Panc1 (cell line): ENCODE measurements around the gene RASA4B. TPM values are rescaled to one million over a fixed set of nuclear protein-coding genes. Genes with fewer than 3 reads are reported as not detected.
"Not testable (repeated sequence)": the region's sequence is repeated elsewhere in the genome, so short reads cannot be mapped to it uniquely, and the experiment has no call there.

ENCODE experiments used
- ATAC-seq: fragments of 200-7000 bp; cut with Tn5 transposase; 2 replicates; pipeline ENCODE4 v1.9.1; 2020; ENCODE audit warnings: mild to moderate bottlenecking, moderate library complexity
- BruUV-seq: library from RNA; stranded (reverse); fragments of 400-500 nt; replicated peaks from 2 replicates; lab custom pipeline; 2021; lab: Mats Ljungman, UMichigan
- CTCF ChIA-PET: fragments of 300-600 bp; sonication (Branson Sonifier 250); formaldehyde crosslinking; loops from one replicate; lab custom pipeline; 2022; ENCODE audit warnings: antibody characterized with exemption; lab: Charles Lee
- POLR2A ChIA-PET: fragments of 300-600 bp; sonication (Branson Sonifier 250); formaldehyde crosslinking; loops from one replicate; lab custom pipeline; 2022; ENCODE audit warnings: antibody characterized with exemption; lab: Charles Lee
- DNase-seq: peaks from one replicate; pipeline ENCODE4 v3.0.0-alpha.2; 2010; ENCODE audit warnings: low read depth, low spot score
- H3K27ac ChIP-seq: 2 replicates; pipeline ENCODE4 v1.5.1; 2011; ENCODE audit warnings: mild to moderate bottlenecking, low read length, inconsistent platforms
- H3K27me3 ChIP-seq: fragments of 200-500 bp; sonication (Bioruptor generic); 2 replicates; pipeline ENCODE4 v1.6.0; 2014; ENCODE audit warnings: low read length, inconsistent platforms; ENCODE audit not compliant: control insufficient read depth, insufficient read depth
- H3K36me3 ChIP-seq: fragments of 200-500 bp; sonication (Bioruptor generic); 2 replicates; pipeline ENCODE4 v1.5.1; 2014; ENCODE audit warnings: inconsistent platforms, mild to moderate bottlenecking, low read length, moderate library complexity; ENCODE audit not compliant: control insufficient read depth, insufficient read depth
- H3K4me1 ChIP-seq: 2 replicates; pipeline ENCODE4 v1.5.1; 2011; ENCODE audit warnings: inconsistent platforms, mild to moderate bottlenecking, low read length, moderate library complexity; ENCODE audit not compliant: control insufficient read depth, insufficient read depth
- H3K4me3 ChIP-seq, 2 experiments: 2 replicates each; pipeline ENCODE4 v1.5.1; 2011 to 2012; ENCODE audit warnings: low read depth in 2 of 2, low read length in 2 of 2, mild to moderate bottlenecking in 2 of 2, inconsistent platforms in 1 of 2, moderate library complexity in 1 of 2
- H3K9me3 ChIP-seq: fragments of 200-500 bp; sonication (Bioruptor generic); 2 replicates; pipeline ENCODE4 v1.5.1; 2014; ENCODE audit warnings: low read depth, mild to moderate bottlenecking, inconsistent platforms, low read length, moderate library complexity; ENCODE audit not compliant: control insufficient read depth, insufficient read depth
- in situ Hi-C: cut with HindIII; loops from 2 replicates; pipeline ENCODE4 v1.10.0; 2016; ENCODE audit warnings: low sequenced_read_pairs, low pct_unique_long_range_greater_than_20kb
- intact Hi-C: fragments of 100-400 bp; cut with micrococcal nuclease; formaldehyde crosslinking; loops from one replicate; pipeline ENCODE4 v1.10.0; 2022; ENCODE audit not compliant: unreplicated experiment
- total RNA-seq: library from RNA; stranded (reverse); gene quantifications from one replicate; pipeline ENCODE4 v1.2.1, GENCODE V29; 2021; ENCODE audit not compliant: unreplicated experiment
- TF ChIP-seq, protein P1 (sequence below): fragments of 450-650 bp; IDR thresholded peaks from 2 replicates; pipeline ENCODE4 v1.5.1; 2017; ENCODE audit warnings: mild to moderate bottlenecking

Gene RASA4B
- total RNA-seq, 1 experiment from 2014 or later = 1.2 TPM

GRCh38 chr7:102479982-102480637 is 37.5 kb downstream of the RASA4B start:
- in situ Hi-C loops, ATAC-seq, DNase-seq, H3K27me3 ChIP-seq, intact Hi-C loops, H3K9me3 ChIP-seq, H3K36me3 ChIP-seq, POLR2A ChIA-PET, H3K27ac ChIP-seq, H3K4me1 ChIP-seq, BruUV-seq, H3K4me3 ChIP-seq: not testable (repeated sequence)
- CTCF ChIA-PET = interaction anchor here (0.7 kb wide), 1 partner anchor 192 kb away, joined by 3 read pairs; no protein-coding TSS in a partner anchor
- TF ChIP-seq, protein P1, sequence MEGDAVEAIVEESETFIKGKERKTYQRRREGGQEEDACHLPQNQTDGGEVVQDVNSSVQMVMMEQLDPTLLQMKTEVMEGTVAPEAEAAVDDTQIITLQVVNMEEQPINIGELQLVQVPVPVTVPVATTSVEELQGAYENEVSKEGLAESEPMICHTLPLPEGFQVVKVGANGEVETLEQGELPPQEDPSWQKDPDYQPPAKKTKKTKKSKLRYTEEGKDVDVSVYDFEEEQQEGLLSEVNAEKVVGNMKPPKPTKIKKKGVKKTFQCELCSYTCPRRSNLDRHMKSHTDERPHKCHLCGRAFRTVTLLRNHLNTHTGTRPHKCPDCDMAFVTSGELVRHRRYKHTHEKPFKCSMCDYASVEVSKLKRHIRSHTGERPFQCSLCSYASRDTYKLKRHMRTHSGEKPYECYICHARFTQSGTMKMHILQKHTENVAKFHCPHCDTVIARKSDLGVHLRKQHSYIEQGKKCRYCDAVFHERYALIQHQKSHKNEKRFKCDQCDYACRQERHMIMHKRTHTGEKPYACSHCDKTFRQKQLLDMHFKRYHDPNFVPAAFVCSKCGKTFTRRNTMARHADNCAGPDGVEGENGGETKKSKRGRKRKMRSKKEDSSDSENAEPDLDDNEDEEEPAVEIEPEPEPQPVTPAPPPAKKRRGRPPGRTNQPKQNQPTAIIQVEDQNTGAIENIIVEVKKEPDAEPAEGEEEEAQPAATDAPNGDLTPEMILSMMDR = peak; percentile 86

- H3K36me3 ChIP-seq, BruUV-seq, in situ Hi-C loops, POLR2A ChIA-PET, H3K4me1 ChIP-seq, H3K27me3 ChIP-seq, DNase-seq, intact Hi-C loops, H3K9me3 ChIP-seq, H3K27ac ChIP-seq: not testable (repeated sequence)
- ATAC-seq = peak; percentile 51
- CTCF ChIA-PET = interaction anchor here (0.5 kb wide), 1 partner anchor 84 kb away, joined by 6 read pairs; no protein-coding TSS in a partner anchor
- H3K4me3 ChIP-seq = peak overlapping the region in 1 of 2 experiments; percentile 39; a peak in 2 of 4 replicates
Measured at GRCh38 chr7:102479209-102479584, 38.4 kb downstream of the RASA4B start.

DNA sequence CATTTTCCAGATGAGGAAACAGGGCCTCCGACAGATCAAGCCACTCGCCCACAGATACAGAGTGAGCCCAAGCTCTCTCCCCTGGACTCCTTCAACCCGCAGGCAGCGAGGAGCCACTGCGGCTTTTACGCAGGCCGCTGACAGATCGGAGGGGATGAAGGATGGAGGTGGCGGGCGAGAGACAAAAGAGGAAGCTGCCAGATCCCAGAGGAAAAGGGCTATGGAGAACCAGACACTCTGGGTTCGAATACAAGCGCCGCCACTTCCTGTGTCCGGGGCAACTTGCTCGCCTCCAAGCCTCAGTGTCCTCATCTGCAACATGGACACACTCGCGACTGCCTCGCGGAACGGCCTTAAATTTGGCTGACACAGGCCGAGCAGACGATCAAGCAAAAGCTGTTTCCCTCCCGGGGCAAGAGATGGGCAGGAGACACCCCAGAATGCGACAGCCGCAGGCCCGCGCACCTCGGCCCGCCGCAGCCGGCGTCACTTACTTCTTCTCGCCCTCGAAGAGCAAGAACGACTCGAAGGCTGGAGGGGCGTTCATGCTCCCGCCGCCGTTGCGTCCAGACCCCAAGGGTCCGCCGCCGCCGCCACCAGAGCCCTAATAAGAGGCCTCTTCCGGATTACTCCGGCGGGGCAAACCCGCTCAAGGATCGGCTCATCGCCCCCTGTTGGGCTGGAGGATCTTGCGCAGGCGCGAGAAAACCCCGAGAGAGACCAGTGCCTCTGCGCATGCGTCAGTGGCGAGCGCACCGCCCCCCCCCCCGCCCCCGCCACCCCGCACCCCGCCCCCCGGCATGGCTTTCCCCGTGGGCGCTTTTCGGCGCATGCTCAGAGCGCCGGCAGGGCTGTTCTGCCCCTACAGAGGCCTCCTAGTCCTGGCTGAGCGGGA is 39.0 kb downstream of the RASA4B start, which contains the start of gene POLR2J:
Gene POLR2J (minus strand): TSS at position 609 of the 895 bp plus-strand sequence. CDS start 62 bp downstream, at position 547.
- BruUV-seq = TSS peak; percentile 89
- H3K27ac ChIP-seq, DNase-seq, H3K27me3 ChIP-seq, CTCF ChIA-PET, POLR2A ChIA-PET, in situ Hi-C loops, intact Hi-C loops, H3K9me3 ChIP-seq, H3K36me3 ChIP-seq, H3K4me1 ChIP-seq: not testable (repeated sequence)
- peak within 1 kb of the TSS; percentile 29 to 39 for H3K4me3 ChIP-seq
- ATAC-seq = peak; percentile 91

- H3K4me1 ChIP-seq, CTCF ChIA-PET, ATAC-seq, H3K9me3 ChIP-seq, intact Hi-C loops, DNase-seq, H3K36me3 ChIP-seq, in situ Hi-C loops, H3K27ac ChIP-seq, POLR2A ChIA-PET, H3K27me3 ChIP-seq, H3K4me3 ChIP-seq: not testable (repeated sequence)
- TSS peak; percentile 54 for BruUV-seq
Measured at GRCh38 chr7:102474736-102475435, 42.7 kb downstream of the RASA4B start.

DNA sequence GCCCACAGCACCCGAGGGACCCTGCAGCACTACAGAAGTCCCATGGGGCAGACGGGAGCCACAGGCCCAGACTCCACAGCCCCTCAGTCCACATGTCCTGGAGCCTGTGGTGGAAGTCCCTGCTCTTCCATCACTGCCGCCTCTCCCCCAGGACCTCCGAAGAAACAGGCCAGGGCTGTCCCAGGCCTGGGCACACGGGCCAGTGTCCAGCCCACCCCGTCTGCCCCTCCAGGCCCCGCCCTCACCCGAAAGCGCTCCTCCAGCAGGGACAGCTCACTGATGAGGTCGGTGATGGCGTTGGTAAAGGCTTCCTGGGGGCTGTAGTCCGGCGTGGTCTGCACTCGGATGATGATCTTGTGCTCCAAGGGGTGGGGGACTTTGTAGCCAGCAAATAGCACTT is 43.5 kb downstream of the RASA4B start:
- POLR2A ChIA-PET, ATAC-seq, in situ Hi-C loops, intact Hi-C loops, H3K4me1 ChIP-seq, CTCF ChIA-PET, DNase-seq, H3K36me3 ChIP-seq, BruUV-seq, H3K27me3 ChIP-seq, H3K9me3 ChIP-seq, H3K4me3 ChIP-seq, H3K27ac ChIP-seq: not testable (repeated sequence)
